Stomach (tissue), 4 donors: ENCODE data around the gene MKLN1.

Source experiments
- POLR2A ChIP-seq, 4 donors: fragments of 450-650 bp; IDR thresholded peaks; one replicate each; pipeline ENCODE4 v1.6.1; 2016; ENCODE audit warnings: antibody characterized with exemption in 4 of 4, control low read depth in 2 of 4, mild to moderate bottlenecking in 1 of 4, moderate library complexity in 1 of 4
- POLR2AphosphoS5 ChIP-seq, 3 donors: sonication (generic); formaldehyde crosslinking; IDR thresholded peaks; one replicate each; pipeline ENCODE4 v1.6.1; 2016; ENCODE audit warnings: antibody characterized with exemption in 3 of 3
- TF ChIP-seq, protein P1 (sequence below), 7 experiments: fragments of 450-650 bp in 4 of 7; fragments of 200-600 bp in 3 of 7; sonication (generic) in 3 of 7; IDR thresholded peaks; one replicate each; pipeline ENCODE4 v1.5.1; 2016 to 2019; ENCODE audit warnings: antibody characterized with exemption in 7 of 7, control low read depth in 2 of 7, mild to moderate bottlenecking in 1 of 7

DNA sequence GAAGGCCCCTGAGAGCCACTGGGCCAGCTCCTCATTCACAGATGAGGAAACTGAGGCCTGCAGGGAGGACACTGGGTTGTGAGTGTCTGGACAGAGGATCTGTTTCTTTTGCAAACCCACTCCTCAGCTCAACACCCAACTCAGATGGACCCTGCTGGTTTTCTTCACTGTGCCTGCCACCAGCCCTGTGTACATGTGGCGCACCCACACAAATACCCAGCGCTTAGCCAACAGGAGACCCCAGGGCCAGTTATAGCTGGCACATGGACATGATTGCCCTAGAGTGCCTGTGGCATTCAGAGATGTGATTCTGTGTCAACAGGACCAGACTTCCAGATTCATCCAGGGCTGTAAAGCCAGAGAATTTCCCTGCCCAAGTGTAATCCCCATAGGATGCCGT is 216.3 kb downstream of the MKLN1 start:
- TF ChIP-seq, protein P1, sequence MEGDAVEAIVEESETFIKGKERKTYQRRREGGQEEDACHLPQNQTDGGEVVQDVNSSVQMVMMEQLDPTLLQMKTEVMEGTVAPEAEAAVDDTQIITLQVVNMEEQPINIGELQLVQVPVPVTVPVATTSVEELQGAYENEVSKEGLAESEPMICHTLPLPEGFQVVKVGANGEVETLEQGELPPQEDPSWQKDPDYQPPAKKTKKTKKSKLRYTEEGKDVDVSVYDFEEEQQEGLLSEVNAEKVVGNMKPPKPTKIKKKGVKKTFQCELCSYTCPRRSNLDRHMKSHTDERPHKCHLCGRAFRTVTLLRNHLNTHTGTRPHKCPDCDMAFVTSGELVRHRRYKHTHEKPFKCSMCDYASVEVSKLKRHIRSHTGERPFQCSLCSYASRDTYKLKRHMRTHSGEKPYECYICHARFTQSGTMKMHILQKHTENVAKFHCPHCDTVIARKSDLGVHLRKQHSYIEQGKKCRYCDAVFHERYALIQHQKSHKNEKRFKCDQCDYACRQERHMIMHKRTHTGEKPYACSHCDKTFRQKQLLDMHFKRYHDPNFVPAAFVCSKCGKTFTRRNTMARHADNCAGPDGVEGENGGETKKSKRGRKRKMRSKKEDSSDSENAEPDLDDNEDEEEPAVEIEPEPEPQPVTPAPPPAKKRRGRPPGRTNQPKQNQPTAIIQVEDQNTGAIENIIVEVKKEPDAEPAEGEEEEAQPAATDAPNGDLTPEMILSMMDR (IDR thresholded peaks at IDR 0.05), result no peak
- TF ChIP-seq POLR2A (IDR thresholded peaks at IDR 0.05), result no peak
- no peak for TF ChIP-seq POLR2AphosphoS5 (IDR thresholded peaks at IDR 0.05)
